ENCODE results near the gene MDGA2.

MDGA2 gene

DNA sequence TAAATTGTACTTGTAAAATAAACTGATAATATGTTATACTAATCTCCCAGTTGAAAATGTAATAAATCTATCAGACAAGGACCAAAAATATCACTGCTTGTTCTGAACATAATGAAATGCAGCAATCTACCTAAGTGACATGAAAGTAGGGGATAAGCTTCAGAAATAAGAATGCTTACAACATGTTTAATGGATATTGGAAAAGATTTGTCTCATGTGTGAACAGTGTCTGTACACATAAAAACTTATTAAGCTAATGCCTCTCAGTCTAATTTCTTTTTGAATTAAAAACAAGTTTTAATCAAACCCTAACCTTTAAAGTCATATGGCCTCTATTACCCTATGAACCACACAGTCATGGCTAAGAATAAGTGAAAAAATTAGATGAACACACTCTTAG, 465.3 kb downstream of the MDGA2 start:
- TF ChIP-seq NFIC (IDR thresholded peaks at IDR 0.05) (no peak), TCF12 (IDR thresholded peaks at IDR 0.05; ENCODE audit: low read depth) (no peak), ZBTB7A (IDR thresholded peaks at IDR 0.05; ENCODE audit: low read depth) (no peak)

DNA sequence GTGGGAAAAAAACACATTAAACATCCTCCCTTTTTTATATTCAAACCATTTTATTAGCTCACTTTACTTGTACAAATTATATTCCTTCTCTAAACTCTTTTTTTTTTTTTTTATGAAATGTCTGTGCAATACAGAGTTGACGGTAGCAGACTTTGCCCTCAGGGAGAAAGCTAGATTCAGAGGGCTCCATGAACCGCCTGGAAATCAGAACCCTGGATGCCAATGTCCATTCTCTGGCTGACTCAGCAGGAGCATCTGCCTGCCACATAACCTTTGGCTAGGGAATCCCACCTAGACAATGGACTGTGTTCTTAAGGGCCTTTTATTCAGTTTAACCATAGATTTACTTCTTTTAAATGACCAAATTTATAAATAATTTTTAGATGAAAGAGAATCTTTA, 467.0 kb downstream of the MDGA2 start:
- TF ChIP-seq CEBPB (IDR thresholded peaks at IDR 0.05): no peak
- TF ChIP-seq ZBTB7A (IDR thresholded peaks at IDR 0.05; ENCODE audit: low read depth): no peak

DNA sequence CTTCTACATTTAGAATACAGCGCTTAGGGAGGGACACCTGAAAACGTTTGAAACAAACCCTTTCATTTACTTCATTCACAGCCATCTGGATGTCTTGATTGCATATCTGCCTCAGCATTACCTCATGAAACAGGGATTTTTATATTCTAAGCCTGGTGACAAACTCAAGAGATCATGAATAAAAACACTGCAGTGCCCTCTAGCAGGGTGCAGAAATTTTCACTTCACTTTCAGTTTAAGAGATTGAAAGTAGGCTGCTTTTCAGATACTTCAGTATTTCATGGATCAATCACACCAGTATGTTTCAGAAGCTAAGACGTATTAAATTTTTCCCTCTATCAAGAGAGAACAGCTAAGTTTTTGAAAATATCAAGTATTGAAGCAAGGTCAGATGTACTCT, 467.8 kb downstream of the MDGA2 start:
- TF ChIP-seq YY1 (IDR thresholded peaks at IDR 0.05; ENCODE audit: low read depth) (no peak), RAD21 (IDR thresholded peaks at IDR 0.05; ENCODE audit: low read depth) (peak; percentile 38; the same call in 1 of the 2 replicates)
- TF ChIP-seq, protein P1, sequence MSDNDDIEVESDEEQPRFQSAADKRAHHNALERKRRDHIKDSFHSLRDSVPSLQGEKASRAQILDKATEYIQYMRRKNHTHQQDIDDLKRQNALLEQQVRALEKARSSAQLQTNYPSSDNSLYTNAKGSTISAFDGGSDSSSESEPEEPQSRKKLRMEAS (IDR thresholded peaks at IDR 0.05): no peak

DNA sequence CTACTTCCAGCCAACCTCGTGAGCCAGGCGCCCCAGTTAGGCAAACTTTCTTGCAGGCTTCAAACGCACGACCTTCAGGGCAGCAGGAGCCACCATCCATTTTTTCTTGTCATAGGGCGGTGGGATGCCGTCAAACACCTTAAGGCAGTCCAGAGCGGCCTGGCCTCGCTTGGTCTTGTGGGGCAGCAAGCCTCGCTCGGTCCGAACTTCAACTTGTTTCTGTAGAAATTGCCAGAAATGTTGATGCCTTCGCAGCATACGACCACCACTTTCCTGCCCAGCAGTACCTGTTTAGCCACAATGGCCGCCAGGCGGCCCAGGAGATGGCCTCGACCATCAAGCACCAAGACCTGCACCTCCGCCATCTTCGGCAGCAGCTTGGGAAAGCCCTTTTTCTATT, 474.7 kb downstream of the MDGA2 start:
- no peak for TF ChIP-seq TAF1 (IDR thresholded peaks at IDR 0.05; ENCODE audit: low read depth)
- TF ChIP-seq CREB1 (IDR thresholded peaks at IDR 0.05; ENCODE audit: low read depth): no peak
- no peak for TF ChIP-seq RAD21 (IDR thresholded peaks at IDR 0.05; ENCODE audit: low read depth)
- no peak for TF ChIP-seq CEBPB (IDR thresholded peaks at IDR 0.05)
- no peak for TF ChIP-seq TCF12 (IDR thresholded peaks at IDR 0.05; ENCODE audit: low read depth)
- TF ChIP-seq YY1 (IDR thresholded peaks at IDR 0.05; ENCODE audit: low read depth): no peak
- TF ChIP-seq, protein P1 (IDR thresholded peaks at IDR 0.05): no peak
- no peak for TF ChIP-seq NFIC (IDR thresholded peaks at IDR 0.05)
- TF ChIP-seq EP300 (IDR thresholded peaks at IDR 0.05; ENCODE audit: borderline replicate concordance): no peak

DNA sequence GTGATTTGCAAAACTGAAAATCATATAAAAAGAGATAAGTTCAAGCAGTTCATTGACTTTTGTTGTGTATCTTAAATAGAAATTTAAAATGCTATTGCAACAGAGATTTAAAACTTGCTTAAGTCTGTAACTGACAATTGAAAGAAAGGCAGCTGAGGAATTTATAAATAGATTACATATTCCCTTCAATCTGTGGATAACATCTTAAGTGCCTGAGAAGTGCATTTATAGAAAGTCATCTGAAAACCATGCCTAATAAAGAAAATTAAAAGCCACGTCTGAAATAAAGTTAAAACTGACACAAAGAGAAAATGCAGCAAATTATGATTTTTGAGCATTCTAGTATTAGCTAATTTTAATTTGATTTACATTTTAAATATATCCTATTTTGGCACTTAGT, 479.8 kb downstream of the MDGA2 start:
- TF ChIP-seq, protein P2, sequence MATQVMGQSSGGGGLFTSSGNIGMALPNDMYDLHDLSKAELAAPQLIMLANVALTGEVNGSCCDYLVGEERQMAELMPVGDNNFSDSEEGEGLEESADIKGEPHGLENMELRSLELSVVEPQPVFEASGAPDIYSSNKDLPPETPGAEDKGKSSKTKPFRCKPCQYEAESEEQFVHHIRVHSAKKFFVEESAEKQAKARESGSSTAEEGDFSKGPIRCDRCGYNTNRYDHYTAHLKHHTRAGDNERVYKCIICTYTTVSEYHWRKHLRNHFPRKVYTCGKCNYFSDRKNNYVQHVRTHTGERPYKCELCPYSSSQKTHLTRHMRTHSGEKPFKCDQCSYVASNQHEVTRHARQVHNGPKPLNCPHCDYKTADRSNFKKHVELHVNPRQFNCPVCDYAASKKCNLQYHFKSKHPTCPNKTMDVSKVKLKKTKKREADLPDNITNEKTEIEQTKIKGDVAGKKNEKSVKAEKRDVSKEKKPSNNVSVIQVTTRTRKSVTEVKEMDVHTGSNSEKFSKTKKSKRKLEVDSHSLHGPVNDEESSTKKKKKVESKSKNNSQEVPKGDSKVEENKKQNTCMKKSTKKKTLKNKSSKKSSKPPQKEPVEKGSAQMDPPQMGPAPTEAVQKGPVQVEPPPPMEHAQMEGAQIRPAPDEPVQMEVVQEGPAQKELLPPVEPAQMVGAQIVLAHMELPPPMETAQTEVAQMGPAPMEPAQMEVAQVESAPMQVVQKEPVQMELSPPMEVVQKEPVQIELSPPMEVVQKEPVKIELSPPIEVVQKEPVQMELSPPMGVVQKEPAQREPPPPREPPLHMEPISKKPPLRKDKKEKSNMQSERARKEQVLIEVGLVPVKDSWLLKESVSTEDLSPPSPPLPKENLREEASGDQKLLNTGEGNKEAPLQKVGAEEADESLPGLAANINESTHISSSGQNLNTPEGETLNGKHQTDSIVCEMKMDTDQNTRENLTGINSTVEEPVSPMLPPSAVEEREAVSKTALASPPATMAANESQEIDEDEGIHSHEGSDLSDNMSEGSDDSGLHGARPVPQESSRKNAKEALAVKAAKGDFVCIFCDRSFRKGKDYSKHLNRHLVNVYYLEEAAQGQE (IDR thresholded peaks at IDR 0.05; ENCODE audit: low read depth): no peak
- TF ChIP-seq EGR1 (IDR thresholded peaks at IDR 0.05) (no peak), NFIC (IDR thresholded peaks at IDR 0.05) (no peak)

DNA sequence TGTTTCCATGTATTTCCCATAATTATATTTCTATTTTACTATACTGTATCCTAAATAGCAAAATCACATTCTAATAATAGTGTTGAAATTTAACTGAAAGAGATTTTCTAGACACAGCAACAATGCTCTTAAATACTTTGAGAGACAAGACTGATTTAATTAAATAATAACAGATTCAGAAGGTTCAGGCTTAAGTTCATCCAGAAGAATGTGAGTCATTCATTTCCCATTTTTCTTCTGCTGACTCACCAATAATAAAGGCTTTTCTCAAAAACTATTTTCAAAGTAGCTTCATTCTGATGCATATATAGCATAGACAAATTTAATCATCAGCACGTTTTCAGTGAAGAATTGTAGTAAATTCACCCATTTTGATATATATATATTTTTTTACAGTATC, 481.4 kb downstream of the MDGA2 start:
- TF ChIP-seq EGR1 (IDR thresholded peaks at IDR 0.05) (no peak), ZBTB7A (IDR thresholded peaks at IDR 0.05; ENCODE audit: low read depth) (no peak), TAF1 (IDR thresholded peaks at IDR 0.05; ENCODE audit: low read depth) (no peak), TCF12 (IDR thresholded peaks at IDR 0.05; ENCODE audit: low read depth) (no peak), CREB1 (IDR thresholded peaks at IDR 0.05; ENCODE audit: low read depth) (no peak), NFIC (IDR thresholded peaks at IDR 0.05) (no peak), CEBPB (IDR thresholded peaks at IDR 0.05) (no peak), FOXM1 (IDR thresholded peaks at IDR 0.05; ENCODE audit: borderline replicate concordance, low read depth) (no peak), YY1 (IDR thresholded peaks at IDR 0.05; ENCODE audit: low read depth) (no peak), EP300 (IDR thresholded peaks at IDR 0.05; ENCODE audit: borderline replicate concordance) (no peak), TEAD4 (IDR thresholded peaks at IDR 0.05) (no peak)
- TF ChIP-seq, protein P3, sequence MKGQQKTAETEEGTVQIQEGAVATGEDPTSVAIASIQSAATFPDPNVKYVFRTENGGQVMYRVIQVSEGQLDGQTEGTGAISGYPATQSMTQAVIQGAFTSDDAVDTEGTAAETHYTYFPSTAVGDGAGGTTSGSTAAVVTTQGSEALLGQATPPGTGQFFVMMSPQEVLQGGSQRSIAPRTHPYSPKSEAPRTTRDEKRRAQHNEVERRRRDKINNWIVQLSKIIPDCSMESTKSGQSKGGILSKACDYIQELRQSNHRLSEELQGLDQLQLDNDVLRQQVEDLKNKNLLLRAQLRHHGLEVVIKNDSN (IDR thresholded peaks at IDR 0.05): no peak
- TF ChIP-seq, protein P1 (IDR thresholded peaks at IDR 0.05): no peak
- TF ChIP-seq, protein P2 (IDR thresholded peaks at IDR 0.05; ENCODE audit: low read depth): no peak

DNA sequence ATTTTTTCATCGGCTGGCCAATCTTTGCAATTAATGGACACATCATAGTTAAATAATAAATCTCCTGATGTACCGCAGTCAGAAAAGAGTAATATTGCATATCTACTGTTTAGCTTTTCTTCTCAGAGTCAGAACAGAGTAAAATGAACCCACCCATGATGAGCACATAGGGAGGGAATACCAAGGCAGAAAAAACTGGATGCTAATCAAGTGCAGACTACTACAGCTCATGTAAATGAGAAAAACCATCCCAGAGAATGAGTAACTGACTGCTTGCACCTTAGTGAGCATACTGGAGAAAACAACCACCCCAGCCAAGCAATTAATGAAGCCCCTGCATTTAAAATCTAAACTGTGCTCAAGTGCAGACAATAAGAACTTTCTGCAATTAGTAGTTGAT, 483.7 kb downstream of the MDGA2 start:
- TF ChIP-seq YY1 (IDR thresholded peaks at IDR 0.05; ENCODE audit: low read depth) (no peak), CREB1 (IDR thresholded peaks at IDR 0.05; ENCODE audit: low read depth) (no peak), CEBPB (IDR thresholded peaks at IDR 0.05) (no peak), RAD21 (IDR thresholded peaks at IDR 0.05; ENCODE audit: low read depth) (no peak), ZBTB7A (IDR thresholded peaks at IDR 0.05; ENCODE audit: low read depth) (no peak), TEAD4 (IDR thresholded peaks at IDR 0.05) (no peak), FOXM1 (IDR thresholded peaks at IDR 0.05; ENCODE audit: borderline replicate concordance, low read depth) (no peak), EP300 (IDR thresholded peaks at IDR 0.05; ENCODE audit: borderline replicate concordance) (no peak), NFIC (IDR thresholded peaks at IDR 0.05) (no peak), TAF1 (IDR thresholded peaks at IDR 0.05; ENCODE audit: low read depth) (no peak)
- TF ChIP-seq, protein P3 (IDR thresholded peaks at IDR 0.05): no peak
- TF ChIP-seq, protein P1 (IDR thresholded peaks at IDR 0.05): no peak
- TF ChIP-seq, protein P2 (IDR thresholded peaks at IDR 0.05; ENCODE audit: low read depth): no peak
